CD8-positive, alpha-beta memory T cell (primary cell): ENCODE measurements around the gene ZNF783. TPM values are rescaled to one million over a fixed set of nuclear protein-coding genes. Genes with fewer than 3 reads are reported as not detected.
"Not testable (repeated sequence)": the region's sequence is repeated elsewhere in the genome, so short reads cannot be mapped to it uniquely, and the experiment has no call there.

ENCODE experiments used
- CTCF ChIA-PET: fragments of 350-600 bp; sonication (Branson Sonifier 250); formaldehyde crosslinking; loops from one replicate; lab custom pipeline; 2021; ENCODE audit warnings: antibody characterized with exemption; lab: Charles Lee
- POLR2A ChIA-PET: fragments of 350-600 bp; sonication (Branson Sonifier 250); formaldehyde crosslinking; loops from one replicate; lab custom pipeline; 2021; ENCODE audit warnings: antibody characterized with exemption; lab: Charles Lee
- DNase-seq, 5 donors: peaks; one replicate each; pipeline versions ENCODE4 v3.0.0 to v3.0.0-alpha.2; 2020 to 2022; ENCODE audit warnings: mixed read lengths in 1 of 5
- H3K27ac ChIP-seq: one replicate; pipeline ENCODE4 v1.7.0; 2013; ENCODE audit warnings: low read depth, mild to moderate bottlenecking, low read length, moderate library complexity
- H3K27me3 ChIP-seq: 2 replicates; pipeline ENCODE4 v1.7.0; 2013; ENCODE audit warnings: low read length, mild to moderate bottlenecking; ENCODE audit not compliant: insufficient read depth, poor library complexity, severe bottlenecking
- H3K36me3 ChIP-seq: 2 replicates; pipeline ENCODE4 v1.7.0; 2013; ENCODE audit warnings: mild to moderate bottlenecking, low read length, moderate library complexity; ENCODE audit not compliant: insufficient read depth
- H3K4me1 ChIP-seq: 2 replicates; pipeline ENCODE4 v1.7.0; 2013; ENCODE audit warnings: mild to moderate bottlenecking, low read length, moderate library complexity; ENCODE audit not compliant: insufficient read depth
- H3K4me3 ChIP-seq: 2 replicates; pipeline ENCODE4 v1.7.0; 2013; ENCODE audit warnings: mild to moderate bottlenecking, low read length
- H3K9me3 ChIP-seq: 2 replicates; pipeline ENCODE4 v1.7.0; 2013; ENCODE audit warnings: mild to moderate bottlenecking, low read length
- H3K27ac Mint-ChIP-seq, 8 donors: one replicate each; pipeline ENCODE4 v1.8.0; 2020 to 2021; ENCODE audit warnings: mixed read lengths in 8 of 8, mild to moderate bottlenecking in 6 of 8, inconsistent platforms in 3 of 8, moderate library complexity in 3 of 8
- H3K27me3 Mint-ChIP-seq, 2 donors: one replicate each; pipeline ENCODE4 v1.8.0; 2020 to 2021; ENCODE audit warnings: mixed read lengths in 2 of 2, mild to moderate bottlenecking in 1 of 2, moderate library complexity in 1 of 2
- H3K36me3 Mint-ChIP-seq, 3 donors: one replicate each; pipeline ENCODE4 v1.8.0; 2020 to 2021; ENCODE audit warnings: mixed read lengths in 3 of 3, inconsistent platforms in 1 of 3, mild to moderate bottlenecking in 1 of 3
- H3K4me1 Mint-ChIP-seq, 3 donors: one replicate each; pipeline ENCODE4 v1.8.0; 2020 to 2021; ENCODE audit warnings: mixed read lengths in 3 of 3, inconsistent platforms in 1 of 3, mild to moderate bottlenecking in 1 of 3
- H3K4me3 Mint-ChIP-seq, 7 donors: one replicate each; pipeline ENCODE4 v1.8.0; 2020 to 2021; ENCODE audit warnings: mixed read lengths in 7 of 7, mild to moderate bottlenecking in 6 of 7, moderate library complexity in 4 of 7, inconsistent platforms in 2 of 7
- H3K9me3 Mint-ChIP-seq, 5 donors: one replicate each; pipeline ENCODE4 v1.8.0; 2020 to 2022; ENCODE audit warnings: mixed read lengths in 5 of 5, mild to moderate bottlenecking in 3 of 5, moderate library complexity in 2 of 5, inconsistent platforms in 1 of 5
- polyA plus RNA-seq: library from polyadenylated mRNA; unstranded; fragments of 300-500 nt; fragmentation: Illumina TruSeq; gene quantifications from one replicate; pipeline ENCODE4 v1.2.3, GENCODE V29; 2021
- total RNA-seq, 2 experiments: library from RNA; stranded (reverse); gene quantifications; one replicate each; pipeline ENCODE4 v1.2.3, GENCODE V29; 2021

Gene ZNF783
- total and polyA plus RNA-seq, 3 experiments from 2014 or later = 5.0 to 20.4 (median 19.7) TPM

GRCh38 chr7:149319376-149319775 is 57.4 kb downstream of the ZNF783 start:
- H3K36me3 Mint-ChIP-seq = peaks cover 0 to 5% (median 2%) of the 10 kb centered on the region in 3 donors
- DNase-seq = no peak
- Histone ChIP-seq H3K36me3 (no peaks in the 10 kb centered on the region), H3K4me3 (no peak overlapping the region), H3K27me3 (peaks cover 7% of the 10 kb centered on the region), H3K4me1 (no peaks in the 10 kb centered on the region), H3K27ac (no peak overlapping the region), H3K9me3 (no peaks in the 10 kb centered on the region)
- H3K27me3 Mint-ChIP-seq = peaks cover 9 to 38% of the 10 kb centered on the region in 2 donors
- no peak overlapping the region for H3K4me3 Mint-ChIP-seq
- ChIA-PET POLR2A (no interaction called here), CTCF (no interaction called here)
- H3K4me1 Mint-ChIP-seq = peaks cover 9 to 14% (median 13%) of the 10 kb centered on the region in 3 donors
- peaks cover 0 to 1% (median 0%) of the 10 kb centered on the region in 5 donors for H3K9me3 Mint-ChIP-seq
- no peak overlapping the region for H3K27ac Mint-ChIP-seq

GRCh38 chr7:149320313-149321124 is 58.5 kb downstream of the ZNF783 start:
- Histone ChIP-seq H3K27ac (no peak overlapping the region), H3K9me3 (no peaks in the 10 kb centered on the region), H3K4me1 (no peaks in the 10 kb centered on the region), H3K4me3 (no peak overlapping the region), H3K36me3 (no peaks in the 10 kb centered on the region), H3K27me3 (peaks cover 7% of the 10 kb centered on the region)
- peaks cover 0 to 5% (median 2%) of the 10 kb centered on the region in 3 donors for H3K36me3 Mint-ChIP-seq
- peaks cover 0 to 1% (median 0%) of the 10 kb centered on the region in 5 donors for H3K9me3 Mint-ChIP-seq
- POLR2A ChIA-PET = no interaction called here
- CTCF ChIA-PET = no interaction called here
- peak overlapping the region in 1 of 8 donors; percentile 6 for H3K27ac Mint-ChIP-seq
- peak overlapping the region in 2 of 7 donors; percentile 25 to 83 for H3K4me3 Mint-ChIP-seq
- DNase-seq = no peak
- H3K4me1 Mint-ChIP-seq = peaks cover 9 to 14% (median 13%) of the 10 kb centered on the region in 3 donors
- peaks cover 9 to 38% of the 10 kb centered on the region in 2 donors for H3K27me3 Mint-ChIP-seq

- POLR2A ChIA-PET, H3K9me3 ChIP-seq, H3K27ac ChIP-seq, H3K36me3 ChIP-seq, H3K9me3 Mint-ChIP-seq, H3K27me3 ChIP-seq, H3K4me1 ChIP-seq, DNase-seq, CTCF ChIA-PET, H3K36me3 Mint-ChIP-seq: not testable (repeated sequence)
- peaks cover 9 to 14% (median 13%) of the 10 kb centered on the region in 3 donors for H3K4me1 Mint-ChIP-seq
- H3K27me3 Mint-ChIP-seq = peaks cover 9 to 38% of the 10 kb centered on the region in 2 donors
- H3K4me3 ChIP-seq = peak overlapping the region; percentile 18
- H3K4me3 Mint-ChIP-seq = peak overlapping the region in 4 of 7 donors; percentile 29 to 83 (median 56)
- peak overlapping the region in 5 of 8 donors; percentile 1 to 79 (median 40) for H3K27ac Mint-ChIP-seq
Measured at GRCh38 chr7:149321125-149321905, 59.3 kb downstream of the ZNF783 start.

- Mint-ChIP-seq H3K9me3 (peaks cover 0 to 1% (median 0%) of the 10 kb centered on the region in 5 donors), H3K27me3 (peaks cover 9 to 38% of the 10 kb centered on the region in 2 donors), H3K36me3 (peaks cover 0 to 5% (median 2%) of the 10 kb centered on the region in 3 donors), H3K4me3 (peak overlapping the region; percentile 10 to 83 (median 67)), H3K4me1 (peaks cover 9 to 14% (median 13%) of the 10 kb centered on the region in 3 donors), H3K27ac (peak overlapping the region in 5 of 8 donors; percentile 1 to 79 (median 40))
- no peak overlapping the region for H3K27ac ChIP-seq
- no peak for DNase-seq
- H3K4me1 ChIP-seq = no peaks in the 10 kb centered on the region
- peak overlapping the region; percentile 18 for H3K4me3 ChIP-seq
- CTCF ChIA-PET = interaction anchor here (1.4 kb wide), 1 partner anchor 9 kb away, joined by 3 read pairs; no protein-coding TSS in a partner anchor
- H3K9me3 ChIP-seq = no peaks in the 10 kb centered on the region
- POLR2A ChIA-PET = no interaction called here
- peaks cover 7% of the 10 kb centered on the region for H3K27me3 ChIP-seq
- no peaks in the 10 kb centered on the region for H3K36me3 ChIP-seq
Measured at GRCh38 chr7:149321978-149322541, 60.1 kb downstream of the ZNF783 start.

GRCh38 chr7:149322737-149323136 is 60.7 kb downstream of the ZNF783 start:
- peak overlapping the region in 4 of 7 donors; percentile 25 to 83 (median 52) for H3K4me3 Mint-ChIP-seq
- peaks cover 9 to 14% (median 13%) of the 10 kb centered on the region in 3 donors for H3K4me1 Mint-ChIP-seq
- peaks cover 0 to 5% (median 2%) of the 10 kb centered on the region in 3 donors for H3K36me3 Mint-ChIP-seq
- Histone ChIP-seq H3K27me3 (peaks cover 7% of the 10 kb centered on the region), H3K4me1 (no peaks in the 10 kb centered on the region), H3K9me3 (no peaks in the 10 kb centered on the region), H3K36me3 (no peaks in the 10 kb centered on the region), H3K27ac (no peak overlapping the region), H3K4me3 (no peak overlapping the region)
- DNase-seq = no peak
- H3K27me3 Mint-ChIP-seq = peaks cover 6 to 36% of the 10 kb centered on the region in 2 donors
- H3K9me3 Mint-ChIP-seq = no peaks in the 10 kb centered on the region
- POLR2A ChIA-PET = no interaction called here
- CTCF ChIA-PET = interaction anchor here (1.4 kb wide), 1 partner anchor 8 kb away, joined by 3 read pairs; no protein-coding TSS in a partner anchor
- peak overlapping the region in 1 of 8 donors; percentile 73 for H3K27ac Mint-ChIP-seq

- Histone ChIP-seq H3K9me3 (no peaks in the 10 kb centered on the region), H3K36me3 (no peaks in the 10 kb centered on the region), H3K4me3 (no peak overlapping the region), H3K4me1 (no peaks in the 10 kb centered on the region), H3K27me3 (no peaks in the 10 kb centered on the region), H3K27ac (no peak overlapping the region)
- H3K27me3 Mint-ChIP-seq = peaks cover 9 to 31% of the 10 kb centered on the region in 2 donors
- peaks cover 9 to 14% (median 13%) of the 10 kb centered on the region in 3 donors for H3K4me1 Mint-ChIP-seq
- H3K4me3 Mint-ChIP-seq = no peak overlapping the region
- no peak for DNase-seq
- ChIA-PET CTCF (no interaction called here), POLR2A (no interaction called here)
- peak overlapping the region in 1 of 8 donors; percentile 50 for H3K27ac Mint-ChIP-seq
- no peaks in the 10 kb centered on the region for H3K9me3 Mint-ChIP-seq
- peaks cover 0 to 2% (median 0%) of the 10 kb centered on the region in 3 donors for H3K36me3 Mint-ChIP-seq
Measured at GRCh38 chr7:149325248-149325647, 63.3 kb downstream of the ZNF783 start.

- peaks cover 17 to 29% of the 10 kb centered on the region in 2 donors for H3K27me3 Mint-ChIP-seq
- H3K9me3 ChIP-seq = no peaks in the 10 kb centered on the region
- peak overlapping the region in 1 of 8 donors; percentile 61 for H3K27ac Mint-ChIP-seq
- no peaks in the 10 kb centered on the region for H3K27me3 ChIP-seq
- CTCF ChIA-PET = no interaction called here
- H3K4me3 Mint-ChIP-seq = no peak overlapping the region
- no peak overlapping the region for H3K4me3 ChIP-seq
- no peak overlapping the region for H3K27ac ChIP-seq
- no peaks in the 10 kb centered on the region for H3K4me1 Mint-ChIP-seq
- H3K4me1 ChIP-seq = no peaks in the 10 kb centered on the region
- H3K36me3 Mint-ChIP-seq = no peaks in the 10 kb centered on the region
- H3K9me3 Mint-ChIP-seq = peaks cover 0 to 3% (median 3%) of the 10 kb centered on the region in 5 donors
- H3K36me3 ChIP-seq = no peaks in the 10 kb centered on the region
- DNase-seq = no peak
- POLR2A ChIA-PET = no interaction called here
Measured at GRCh38 chr7:149329265-149329664, 67.3 kb downstream of the ZNF783 start.
